IMR-90 (cell line): ENCODE measurements around the gene GATAD2A. TPM values are rescaled to one million over a fixed set of nuclear protein-coding genes. Genes with fewer than 3 reads are reported as not detected.

Source experiments
- MAZ ChIP-seq: IDR thresholded peaks from 2 replicates; pipeline ENCODE4 v1.6.1; 2012; ENCODE audit warnings: low read depth, mild to moderate bottlenecking, low read length, improper control_type of control experiment, moderate library complexity, borderline replicate concordance
- NFE2L2 ChIP-seq: fragments of 150-350 bp; IDR thresholded peaks from 2 replicates; pipeline ENCODE4 v1.6.1; 2016; ENCODE audit warnings: low read depth, mild to moderate bottlenecking, low read length
- USF2 ChIP-seq: fragments of 150-350 bp; IDR thresholded peaks from 2 replicates; pipeline ENCODE4 v1.6.1; 2017; ENCODE audit warnings: mild to moderate bottlenecking, antibody characterized with exemption, low read length, low read depth
- polyA plus RNA-seq, 3 experiments: library from polyadenylated mRNA; depleted of rRNA; stranded (reverse); fragments of >200 nt; gene quantifications; 2 replicates each; pipeline ENCODE4 v1.2.3, GENCODE V29; 2012; ENCODE audit warnings: low replicate concordance in 1 of 3
- total RNA-seq: library from RNA; depleted of rRNA; stranded (reverse); fragments of >200 nt; gene quantifications from 2 replicates; pipeline ENCODE4 v1.2.3, GENCODE V29; 2012
- TF ChIP-seq, protein P1 (sequence below): fragments of 150-350 bp; IDR thresholded peaks from 2 replicates; pipeline ENCODE4 v1.6.1; 2016; ENCODE audit warnings: low read depth, mild to moderate bottlenecking, low read length, moderate library complexity, borderline replicate concordance

GATAD2A gene
- total and polyA plus RNA-seq, 2 of the 4 experiments (the other 2 are of a cell fraction) = 23.5 to 33.2 TPM

DNA sequence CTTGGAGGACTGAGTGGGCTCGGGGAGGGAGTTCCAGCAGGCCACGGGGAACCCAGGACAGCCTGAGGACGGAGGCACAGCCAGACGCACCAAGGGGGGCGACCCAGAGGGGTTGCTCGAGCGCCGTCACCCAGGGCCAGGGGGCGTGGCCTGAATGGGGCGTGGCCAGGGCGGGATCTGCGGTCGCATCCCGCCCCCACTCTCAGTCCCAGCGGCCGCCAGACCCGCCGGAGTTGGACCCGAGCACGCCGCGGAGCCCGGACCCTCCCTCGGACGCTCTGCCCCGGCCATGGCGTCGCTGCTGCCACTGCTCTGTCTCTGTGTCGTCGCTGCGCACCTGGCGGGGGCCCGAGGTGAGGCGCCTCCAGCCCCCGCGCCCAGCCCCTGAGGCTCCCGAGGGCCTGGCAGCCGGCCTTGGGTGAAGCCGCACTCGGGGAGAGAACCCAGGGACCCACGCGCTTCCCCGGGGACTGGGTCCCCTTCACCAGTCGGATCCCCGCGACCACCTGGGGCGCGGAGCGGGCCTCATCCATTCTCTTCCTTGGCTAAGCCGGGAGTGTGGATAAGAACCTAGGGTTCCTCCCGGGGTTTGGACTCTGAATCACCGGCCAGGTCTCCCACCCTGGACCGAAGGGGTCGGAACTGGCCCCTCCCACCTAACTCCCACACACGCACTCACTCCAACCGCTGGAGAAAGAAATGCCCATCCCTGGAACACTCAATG is 132.7 kb downstream of the GATAD2A start, which contains the start of gene CILP2 (continued):
- TF ChIP-seq USF2 (no peak), NFE2L2 (no peak), MAZ (no peak; the same call in 1 of the 2 replicates)
- TF ChIP-seq, protein P1, sequence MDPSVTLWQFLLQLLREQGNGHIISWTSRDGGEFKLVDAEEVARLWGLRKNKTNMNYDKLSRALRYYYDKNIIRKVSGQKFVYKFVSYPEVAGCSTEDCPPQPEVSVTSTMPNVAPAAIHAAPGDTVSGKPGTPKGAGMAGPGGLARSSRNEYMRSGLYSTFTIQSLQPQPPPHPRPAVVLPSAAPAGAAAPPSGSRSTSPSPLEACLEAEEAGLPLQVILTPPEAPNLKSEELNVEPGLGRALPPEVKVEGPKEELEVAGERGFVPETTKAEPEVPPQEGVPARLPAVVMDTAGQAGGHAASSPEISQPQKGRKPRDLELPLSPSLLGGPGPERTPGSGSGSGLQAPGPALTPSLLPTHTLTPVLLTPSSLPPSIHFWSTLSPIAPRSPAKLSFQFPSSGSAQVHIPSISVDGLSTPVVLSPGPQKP = no peak
